ENCODE data around the gene ZBTB21.

The ZBTB21 gene

GRCh38 chr21:42039470-42039901 lies 29.3 kb upstream of the ZBTB21 start:
- DNase-seq, result no peak

GRCh38 chr21:42038826-42039425 lies 28.8 kb upstream of the ZBTB21 start:
- no peak for DNase-seq

- DNase-seq, result no peak
Measured at GRCh38 chr21:42038393-42038792, 28.2 kb upstream of the ZBTB21 start.

- no peak for DNase-seq
Measured at GRCh38 chr21:42037943-42038342, 27.8 kb upstream of the ZBTB21 start.

GRCh38 chr21:42037516-42037915 lies 27.4 kb upstream of the ZBTB21 start:
- no peak for DNase-seq

GRCh38 chr21:42036313-42036712 lies 26.2 kb upstream of the ZBTB21 start:
- DNase-seq, result no peak

- DNase-seq, result no peak
Measured at GRCh38 chr21:42032968-42033367, 22.8 kb upstream of the ZBTB21 start.

GRCh38 chr21:42032266-42032665 lies 22.1 kb upstream of the ZBTB21 start:
- DNase-seq, result no peak

- peak; percentile 41 for DNase-seq
Measured at GRCh38 chr21:42031816-42032215, 21.7 kb upstream of the ZBTB21 start.

- no peak for DNase-seq
Measured at GRCh38 chr21:42031241-42031640, 21.1 kb upstream of the ZBTB21 start.

- no peak for DNase-seq
Measured at GRCh38 chr21:42030311-42030710, 20.2 kb upstream of the ZBTB21 start.

GRCh38 chr21:42028766-42029425 lies 18.7 kb upstream of the ZBTB21 start:
- DNase-seq, result no peak

- no peak for DNase-seq
Measured at GRCh38 chr21:42027822-42028765, 17.9 kb upstream of the ZBTB21 start.

- DNase-seq, result no peak
Measured at GRCh38 chr21:42027085-42027821, 17.1 kb upstream of the ZBTB21 start.

- no peak for DNase-seq
Measured at GRCh38 chr21:42026082-42026435, 15.9 kb upstream of the ZBTB21 start.

- no peak for DNase-seq
Measured at GRCh38 chr21:42025376-42026081, 15.4 kb upstream of the ZBTB21 start.

- no peak for DNase-seq
Measured at GRCh38 chr21:42022906-42023305, 12.7 kb upstream of the ZBTB21 start.

- DNase-seq, result no peak
Measured at GRCh38 chr21:42022091-42022430, 11.9 kb upstream of the ZBTB21 start.

- DNase-seq, result peak; percentile 33
Measured at GRCh38 chr21:42021371-42022090, 11.4 kb upstream of the ZBTB21 start.

GRCh38 chr21:42019706-42020105 lies 9.5 kb upstream of the ZBTB21 start:
- DNase-seq, result no peak

GRCh38 chr21:42019101-42019605 lies 9.0 kb upstream of the ZBTB21 start:
- DNase-seq, result no peak

- no peak for DNase-seq
Measured at GRCh38 chr21:42017022-42017421, 6.9 kb upstream of the ZBTB21 start.
